Tibial artery (tissue), 4 donors: ENCODE measurements around the gene CHKB.

Experiments
- DNase-seq, 2 donors: peaks; one replicate each; pipeline ENCODE4 v3.0.0-alpha.2; 2019
- H3K27ac ChIP-seq, 2 donors: fragments of 200-600 bp; sonication (generic) in 1 of 2; 1 replicate in 1 of 2; 2 replicates in 1 of 2; pipeline ENCODE4 v1.5.1; 2018 to 2019; ENCODE audit warnings: mild to moderate bottlenecking in 1 of 2
- H3K27me3 ChIP-seq, 2 donors: fragments of 200-600 bp; sonication (generic) in 1 of 2; one replicate each; pipeline versions ENCODE4 v1.5.1 to v1.6.0; 2016 to 2019
- H3K36me3 ChIP-seq, 3 donors: fragments of 200-600 bp; sonication (generic) in 2 of 3; one replicate each; pipeline ENCODE4 v1.5.1; 2016 to 2019; ENCODE audit warnings: mild to moderate bottlenecking in 2 of 3
- H3K4me1 ChIP-seq, 4 donors: fragments of 200-600 bp; sonication (generic) in 2 of 4; 1 replicate in 3 of 4; 2 replicates in 1 of 4; pipeline ENCODE4 v1.5.1; 2016 to 2019
- H3K4me3 ChIP-seq, 2 donors: fragments of 200-600 bp; sonication (generic) in 1 of 2; 1 replicate in 1 of 2; 2 replicates in 1 of 2; pipeline ENCODE4 v1.5.1; 2018 to 2019; ENCODE audit warnings: mild to moderate bottlenecking in 2 of 2
- H3K9me3 ChIP-seq, 3 donors: fragments of 200-600 bp; sonication (generic) in 1 of 3; one replicate each; pipeline ENCODE4 v1.5.1; 2016 to 2019
- CTCF ChIP-seq, 2 experiments: fragments of 200-600 bp in 1 of 2; fragments of 450-650 bp in 1 of 2; IDR thresholded peaks; one replicate each; pipeline ENCODE4 v1.5.1; 2017 to 2019; ENCODE audit warnings: antibody characterized with exemption in 2 of 2, mild to moderate bottlenecking in 1 of 2, moderate library complexity in 1 of 2
- intact Hi-C: fragments of 100-400 bp; cut with DNase I; formaldehyde crosslinking; loops from one replicate; pipeline ENCODE4 v1.15.0; 2023; ENCODE audit warnings: low total_unique reads

Gene CHKB

GRCh38 chr22:50567721-50568252 is 14.9 kb downstream of the CHKB start:
- Histone ChIP-seq H3K9me3 (no peaks in the 10 kb centered on the region), H3K27ac (no peak overlapping the region), H3K4me1 (peaks cover 0 to 11% (median 7%) of the 10 kb centered on the region in 4 donors), H3K27me3 (no peaks in the 10 kb centered on the region), H3K4me3 (no peak overlapping the region), H3K36me3 (peaks cover 0 to 43% (median 0%) of the 10 kb centered on the region in 3 donors)
- intact Hi-C loops: no loop called here
- TF ChIP-seq CTCF (IDR thresholded peaks at IDR 0.05): no peak
- no peak for DNase-seq

- Histone ChIP-seq H3K9me3 (no peaks in the 10 kb centered on the region), H3K27ac (no peak overlapping the region), H3K36me3 (peaks cover 0 to 9% (median 0%) of the 10 kb centered on the region in 3 donors), H3K4me3 (no peak overlapping the region), H3K4me1 (peaks cover 0 to 11% (median 7%) of the 10 kb centered on the region in 4 donors), H3K27me3 (peaks cover 0 to 3% of the 10 kb centered on the region in 2 donors)
- DNase-seq: no peak
- intact Hi-C loops: no loop called here
- no peak for TF ChIP-seq CTCF (IDR thresholded peaks at IDR 0.05)
Observed at GRCh38 chr22:50564289-50564688, 18.4 kb downstream of the CHKB start.

- peak overlapping the region in 1 of 2 donors; percentile 25 for H3K27ac ChIP-seq
- TF ChIP-seq CTCF (IDR thresholded peaks at IDR 0.05): no peak
- H3K36me3 ChIP-seq: peaks cover 0 to 2% (median 0%) of the 10 kb centered on the region in 3 donors
- no peak for DNase-seq
- intact Hi-C loops: no loop called here
- H3K4me1 ChIP-seq: peaks cover 0 to 11% (median 7%) of the 10 kb centered on the region in 4 donors
- peaks cover 0 to 4% of the 10 kb centered on the region in 2 donors for H3K27me3 ChIP-seq
- peak overlapping the region; percentile 52 to 64 for H3K4me3 ChIP-seq
- no peaks in the 10 kb centered on the region for H3K9me3 ChIP-seq
Observed at GRCh38 chr22:50563413-50564160, 19.1 kb downstream of the CHKB start.

- peak; percentile 95 to 97 for DNase-seq
- H3K4me3 ChIP-seq: peak within 1 kb of the TSS; percentile 52 to 64
- H3K27me3 ChIP-seq: peaks cover 0 to 10% of the 10 kb centered on the region in 2 donors
- TF ChIP-seq CTCF (IDR thresholded peaks at IDR 0.05): peak; percentile 92 to 97
- intact Hi-C loops: no loop called here
- H3K9me3 ChIP-seq: no peaks in the 10 kb centered on the region
- peaks cover 0 to 11% (median 7%) of the 10 kb centered on the region in 4 donors for H3K4me1 ChIP-seq
- peak within 1 kb of the TSS in 1 of 2 donors; percentile 25 for H3K27ac ChIP-seq
- H3K36me3 ChIP-seq: no peaks in the 10 kb centered on the region
Observed at GRCh38 chr22:50562523-50563412, 19.9 kb downstream of the CHKB start, which contains the start of gene SYCE3. TSS of gene SYCE3 (minus strand) at chr22:50562919. CDS start at chr22:50556405, 6,514 bp downstream.
